ENCODE data around the gene PPM1H.
A peak's percentile ranks its signal among the peaks of the same experiment; 100 is the strongest.
"Not testable (repeated sequence)": the region's sequence is repeated elsewhere in the genome, so short reads cannot be mapped to it uniquely, and the experiment has no call there.

PPM1H gene

DNA sequence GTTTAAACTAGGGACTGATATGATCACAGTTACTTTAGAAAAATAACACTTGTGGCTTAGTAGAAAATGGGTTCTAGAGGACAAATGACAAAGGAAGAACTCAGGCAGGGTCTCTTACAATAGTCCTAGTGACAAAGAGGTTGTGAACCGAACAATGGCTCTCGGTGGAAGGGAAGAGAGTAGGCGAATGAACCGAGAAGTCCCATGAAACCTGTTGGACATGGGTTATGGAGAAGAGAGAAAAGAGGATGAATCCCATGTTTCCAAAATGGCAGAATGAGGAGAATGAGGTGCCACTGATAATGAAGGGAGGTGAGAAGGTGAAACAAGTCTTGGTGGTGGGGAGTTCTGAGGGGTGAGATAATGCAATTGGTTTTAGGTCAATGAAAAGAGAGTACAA is 94.1 kb downstream of the PPM1H start:
- no peak for DNase-seq (ENCODE audit: low read depth in 1 of 2, low spot score in 1 of 2)

DNA sequence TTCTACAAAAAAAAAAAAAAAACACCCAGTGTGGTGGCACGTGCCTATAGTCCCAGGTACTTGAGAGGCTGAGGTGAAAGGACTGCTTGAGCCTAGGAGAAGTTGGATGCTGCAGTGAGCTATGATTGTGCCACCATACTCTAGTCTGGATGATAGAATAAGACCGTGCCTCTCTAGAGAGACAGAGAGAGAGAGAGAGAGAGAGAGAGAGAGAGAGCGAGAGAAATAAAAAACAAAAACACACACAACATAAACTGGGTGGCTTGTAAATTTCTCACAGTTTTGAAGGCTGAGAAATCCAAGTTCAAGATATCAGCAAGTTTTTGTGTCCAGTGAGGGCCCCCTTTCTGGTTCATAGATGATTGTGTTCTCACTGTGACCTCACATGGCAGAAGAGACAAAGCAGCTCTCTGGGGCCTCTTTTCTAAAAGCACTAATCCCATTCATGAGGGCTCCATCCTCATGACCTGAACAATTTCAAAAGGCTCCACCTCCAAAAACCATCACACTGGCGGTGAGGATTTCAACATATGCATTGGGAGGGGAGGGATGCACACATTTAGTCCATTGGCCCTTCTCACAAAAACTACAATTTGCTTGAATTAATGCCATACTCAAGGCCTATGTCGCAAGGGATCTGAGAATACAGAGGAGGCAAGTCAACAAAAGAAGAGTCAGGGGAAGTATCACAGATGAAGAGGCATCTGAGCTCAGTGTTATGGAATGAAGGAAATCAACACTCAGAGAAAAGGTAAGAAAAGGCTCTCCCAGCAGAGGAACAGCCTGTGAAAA is 94.9 kb downstream of the PPM1H start:
- no peak for DNase-seq (ENCODE audit: low read depth in 1 of 2, low spot score in 1 of 2)

DNA sequence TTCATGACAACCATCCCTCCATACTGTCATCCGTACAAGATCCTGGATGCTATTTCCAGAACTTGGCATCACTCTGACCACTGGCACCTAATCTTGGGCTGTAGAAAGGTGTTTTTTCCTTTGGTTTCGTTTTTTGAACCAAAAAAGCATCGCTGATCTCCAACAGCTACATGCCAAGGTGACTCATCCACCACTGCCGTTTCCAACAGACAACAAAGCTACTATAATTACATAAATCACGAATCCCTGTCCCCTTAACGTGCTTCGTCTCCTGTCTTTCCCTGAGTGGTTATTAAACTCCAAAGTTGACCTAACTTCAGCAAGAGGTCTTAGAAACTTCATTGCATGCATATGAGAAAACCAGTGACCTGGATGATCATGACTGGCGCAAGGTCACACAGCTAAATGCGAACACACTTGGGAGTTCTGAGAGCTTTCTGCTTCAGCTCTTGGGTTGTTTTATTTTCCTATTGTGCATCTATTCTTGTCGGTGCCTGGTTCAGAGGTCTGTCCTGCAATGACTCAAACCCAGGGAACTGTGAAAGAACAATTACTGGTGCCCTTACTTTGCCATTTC is 99.9 kb downstream of the PPM1H start:
- DNase-seq (ENCODE audit: low read depth in 1 of 2, low spot score in 1 of 2): no peak

DNA sequence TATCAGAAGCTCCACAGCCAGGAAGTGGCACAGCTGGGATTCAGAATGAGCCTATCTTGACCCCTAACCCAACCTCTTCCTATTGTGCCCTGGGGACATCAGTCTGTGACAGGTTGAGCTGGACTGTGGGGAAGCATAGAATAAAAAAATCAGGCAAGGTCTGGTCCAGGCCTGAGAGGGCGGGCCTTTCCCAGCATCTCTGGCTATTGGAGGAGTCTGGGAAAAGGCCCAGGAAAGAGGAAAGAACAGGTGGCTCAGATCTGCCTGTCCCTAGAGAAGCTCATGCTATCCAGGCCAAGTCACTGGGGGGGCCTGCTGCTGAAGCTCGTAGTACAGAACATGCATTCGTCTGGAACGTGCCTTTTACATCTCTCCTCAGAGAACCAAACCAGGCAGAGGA is 100.5 kb downstream of the PPM1H start:
- DNase-seq (ENCODE audit: low read depth in 1 of 2, low spot score in 1 of 2): no peak

DNA sequence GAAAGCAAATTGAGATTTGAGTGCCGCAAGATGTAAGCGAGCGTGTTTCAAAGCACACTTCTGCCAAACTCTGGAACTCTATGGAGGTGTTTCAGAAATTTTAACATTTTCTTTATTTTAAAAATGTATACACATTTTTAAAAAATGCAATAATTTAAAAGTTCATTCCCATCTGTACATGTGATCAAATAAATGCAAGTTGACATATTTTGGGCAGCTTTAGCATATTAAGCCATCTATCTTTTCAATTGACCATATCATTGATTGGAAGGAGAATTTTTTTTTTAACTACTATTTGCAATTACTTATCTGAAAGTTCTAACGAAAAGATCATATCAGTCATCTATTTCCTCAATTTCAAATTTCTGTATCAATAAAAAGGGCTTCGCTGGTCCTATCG is 101.3 kb downstream of the PPM1H start:
- DNase-seq (ENCODE audit: low read depth in 1 of 2, low spot score in 1 of 2): no peak

DNA sequence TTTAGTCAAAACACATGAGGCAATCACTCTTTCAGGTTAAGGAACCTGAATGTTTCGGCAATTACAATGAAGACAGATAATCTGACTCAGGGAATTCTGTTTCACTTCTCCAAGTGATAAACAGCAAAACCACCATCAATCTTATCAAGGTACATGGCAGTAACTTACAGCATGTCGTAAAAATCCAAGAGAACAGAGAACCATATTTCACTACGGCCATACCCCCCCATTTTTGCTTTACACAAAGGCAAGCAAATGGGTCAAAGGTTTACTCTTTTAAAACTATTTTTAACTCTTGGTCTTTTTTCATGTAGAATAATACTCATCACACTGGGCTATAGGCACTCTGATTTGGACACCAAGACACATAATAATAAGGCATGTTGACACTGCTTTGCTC is 102.4 kb downstream of the PPM1H start:
- no peak for DNase-seq (ENCODE audit: low read depth in 1 of 2, low spot score in 1 of 2)

DNA sequence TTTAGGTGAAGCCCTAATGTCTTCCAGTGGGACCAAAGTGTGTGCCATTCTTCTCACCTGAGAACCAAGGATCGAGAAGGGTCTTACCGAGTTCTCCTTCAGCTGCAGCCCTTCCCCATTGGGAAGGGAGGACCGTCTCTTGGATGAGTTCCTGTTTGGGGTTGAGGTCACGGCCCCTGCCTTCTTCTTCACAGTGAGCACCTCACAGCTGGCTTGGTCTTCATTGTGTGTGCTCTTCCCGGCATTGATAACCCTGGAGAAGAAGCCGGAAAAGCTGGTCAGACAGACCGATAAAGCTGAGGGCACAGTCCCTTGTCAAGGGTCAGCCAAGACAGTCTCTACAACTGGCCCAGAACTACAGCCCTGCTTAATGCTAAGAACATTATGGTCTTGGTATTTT is 102.9 kb downstream of the PPM1H start:
- DNase-seq (ENCODE audit: low read depth in 1 of 2, low spot score in 1 of 2): no peak

DNA sequence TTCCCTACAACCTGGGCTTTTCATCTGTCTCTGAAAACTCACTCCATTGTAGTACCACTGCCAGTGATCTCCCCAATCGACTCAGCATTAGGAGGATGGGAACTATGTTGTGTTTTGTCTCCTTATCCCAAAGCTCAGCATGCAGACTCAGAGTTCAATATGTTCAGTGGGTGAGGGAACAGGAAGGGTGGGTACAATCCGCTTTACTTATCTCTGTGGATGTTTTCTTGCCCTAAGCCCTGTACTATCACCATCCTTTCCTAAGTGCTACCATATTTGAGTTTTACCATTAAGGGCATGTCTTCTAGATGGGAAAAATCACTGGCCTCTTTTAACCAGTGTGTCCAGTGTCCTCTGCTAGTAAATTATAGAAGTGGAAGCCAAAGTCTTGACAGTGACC is 107.1 kb downstream of the PPM1H start:
- DNase-seq (ENCODE audit: low read depth in 1 of 2, low spot score in 1 of 2): no peak

DNA sequence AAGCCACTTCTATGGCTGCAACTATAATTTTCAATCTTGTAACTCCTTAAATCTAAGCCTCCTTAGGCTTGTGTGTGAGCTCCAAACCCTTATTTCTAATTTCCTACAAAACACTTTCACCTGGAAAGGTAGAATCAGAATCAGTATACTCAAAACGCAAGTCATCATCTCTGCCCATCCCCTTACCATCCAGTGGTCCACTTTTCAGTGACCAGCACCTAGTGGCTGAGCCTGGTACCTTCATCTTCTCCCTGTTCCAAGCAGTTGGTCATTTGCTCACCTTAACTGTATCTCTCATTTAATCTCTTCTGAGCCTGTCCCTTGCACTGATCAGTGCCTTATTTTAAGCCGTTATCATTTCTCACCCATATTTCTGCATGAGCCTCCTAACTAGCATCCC is 107.9 kb downstream of the PPM1H start:
- no peak for DNase-seq (ENCODE audit: low read depth in 1 of 2, low spot score in 1 of 2)

DNA sequence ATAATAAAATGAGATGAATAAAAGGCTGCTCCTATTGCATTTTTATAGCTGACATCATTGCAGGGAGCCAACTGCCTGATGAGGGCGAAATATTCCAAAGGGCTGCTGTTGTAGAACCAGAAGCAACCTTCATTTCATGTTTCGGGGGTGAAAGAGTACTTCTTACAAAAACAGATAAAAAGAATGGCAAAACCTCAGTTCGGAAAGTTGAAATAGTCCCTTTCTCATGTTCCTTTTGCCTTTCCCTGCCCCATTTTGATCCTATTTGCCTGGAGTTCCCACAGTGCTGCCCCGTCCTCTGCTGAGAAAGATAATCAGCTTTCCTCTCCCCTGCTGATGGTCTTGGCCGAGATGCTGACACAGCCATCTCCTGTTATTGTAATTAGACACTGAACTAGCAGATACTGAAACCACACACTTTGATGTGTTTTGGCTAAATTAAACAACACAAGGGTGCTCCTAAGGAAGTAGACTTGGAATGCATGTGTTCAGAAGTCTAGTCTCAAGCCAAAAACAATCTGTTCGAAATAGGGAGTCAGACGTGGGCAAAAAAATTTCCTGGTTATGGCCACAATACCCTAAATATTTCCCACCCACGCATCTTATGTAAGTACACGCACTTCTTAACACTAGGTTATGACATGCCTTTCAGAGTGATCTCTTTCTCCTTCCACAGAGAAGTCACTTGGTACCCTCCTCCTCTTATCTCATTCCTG is 117.2 kb downstream of the PPM1H start:
- no peak for DNase-seq (ENCODE audit: low read depth in 1 of 2, low spot score in 1 of 2)

DNA sequence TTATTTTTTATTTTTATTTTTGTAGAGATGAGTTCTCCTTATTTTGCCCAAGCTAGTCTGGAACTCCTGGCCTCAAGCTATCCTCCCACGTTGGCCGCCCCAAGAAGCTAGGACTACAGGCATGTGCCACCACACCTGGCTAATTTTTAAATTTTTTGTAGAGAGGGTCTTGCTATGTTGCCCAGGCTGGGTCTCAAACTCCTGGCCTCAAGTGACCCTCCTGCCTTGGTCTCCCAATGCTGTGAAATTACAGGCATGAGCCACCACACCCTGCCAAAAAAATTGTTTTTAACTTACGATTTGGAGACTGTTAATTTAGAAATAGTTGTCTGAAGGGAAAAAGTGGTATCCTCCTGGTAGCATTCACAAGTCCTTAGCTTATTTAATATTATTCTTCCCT is 120.7 kb downstream of the PPM1H start:
- DNase-seq (ENCODE audit: low read depth in 1 of 2, low spot score in 1 of 2): no peak

DNA sequence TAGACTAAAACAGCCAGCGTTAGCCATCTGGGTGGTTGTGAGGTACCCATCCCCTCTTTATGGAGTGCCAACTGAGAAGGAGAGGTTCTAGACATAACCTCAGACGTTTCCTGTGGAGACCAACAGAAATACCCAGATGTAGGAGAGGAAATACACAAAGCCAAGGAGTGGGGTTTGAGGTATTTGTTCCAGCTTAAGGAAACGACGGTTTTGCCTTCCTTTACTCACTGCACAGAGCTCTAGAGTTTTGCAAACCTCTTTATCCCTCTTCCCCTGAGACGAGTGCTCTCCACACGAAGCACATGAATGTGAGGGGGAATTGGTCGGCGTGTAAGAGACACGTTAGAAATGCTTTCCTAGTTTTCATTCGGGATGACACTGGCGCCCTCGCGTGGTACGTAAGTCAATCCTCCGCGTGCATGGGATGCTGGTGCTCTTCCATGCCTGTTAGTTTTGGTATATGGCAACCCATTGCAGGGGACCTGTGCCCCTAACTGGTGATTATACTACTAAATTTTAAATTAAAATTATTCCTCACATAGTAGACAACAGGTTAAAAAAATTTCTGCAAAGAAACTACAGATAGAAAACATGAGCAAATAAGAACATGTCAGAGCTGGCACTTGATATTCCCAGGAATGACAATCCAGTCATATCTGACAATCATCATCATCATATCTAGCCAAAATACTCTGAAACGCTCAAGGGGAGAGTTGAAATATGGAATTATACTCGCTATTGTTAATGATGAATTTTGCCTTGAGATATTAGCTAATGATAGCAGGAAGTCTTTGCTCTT is 121.7 kb downstream of the PPM1H start:
- peak in 1 of 2 donors; percentile 17 for DNase-seq (ENCODE audit: low read depth in 1 of 2, low spot score in 1 of 2)

DNA sequence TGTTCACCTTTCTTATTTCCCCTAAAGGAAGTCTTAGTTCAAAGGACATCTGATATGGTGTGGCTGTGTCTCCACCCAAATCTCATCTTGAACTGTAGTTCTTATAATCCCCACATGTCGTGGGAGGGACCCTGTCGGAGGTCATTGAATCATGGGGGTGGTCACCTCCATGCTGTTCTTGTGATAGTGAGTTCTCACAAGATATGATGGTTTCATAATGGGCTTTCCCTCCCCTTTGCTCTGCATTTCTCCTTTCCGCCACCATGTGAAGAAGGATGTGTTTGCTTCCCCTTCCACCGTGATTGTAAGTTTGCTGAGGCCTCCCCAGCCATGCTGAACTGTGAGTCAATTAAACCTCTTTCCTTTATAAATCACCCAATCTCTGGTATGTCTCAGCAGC is 123.5 kb downstream of the PPM1H start:
- DNase-seq (ENCODE audit: low read depth in 1 of 2, low spot score in 1 of 2): not testable (repeated sequence)

DNA sequence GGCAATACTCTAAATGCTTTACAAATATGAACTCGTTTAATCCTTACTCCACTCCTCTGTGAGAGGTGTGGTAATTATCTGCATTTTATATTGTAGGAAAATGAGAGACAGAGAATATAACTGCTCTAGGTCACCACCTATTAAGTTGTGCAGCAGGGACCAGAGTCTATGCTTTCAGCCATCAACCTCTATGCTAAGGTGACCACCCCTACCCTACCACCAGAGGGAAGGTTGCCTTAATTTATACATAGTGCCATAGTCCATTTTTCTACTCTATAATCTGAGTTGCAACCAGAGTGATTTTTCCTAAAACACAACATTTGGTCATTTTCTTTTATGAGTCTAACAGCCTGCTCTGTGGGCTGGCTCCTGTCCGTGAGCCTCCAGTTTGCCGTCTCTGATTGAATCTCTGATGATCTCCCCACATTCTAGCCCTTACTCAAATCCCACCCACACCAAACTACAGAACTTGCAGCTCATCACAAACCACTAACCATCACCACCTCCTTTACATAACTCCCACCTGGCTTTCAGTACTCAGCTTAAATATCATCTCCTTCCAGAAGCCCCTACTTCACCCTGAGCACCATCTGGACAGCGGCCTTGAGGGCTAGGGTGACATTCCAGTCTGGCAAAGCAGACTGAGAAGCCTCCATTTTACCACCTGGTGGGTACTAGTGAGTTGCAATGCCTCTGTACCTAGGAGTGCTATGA is 126.6 kb downstream of the PPM1H start:
- DNase-seq (ENCODE audit: low read depth in 1 of 2, low spot score in 1 of 2): no peak

DNA sequence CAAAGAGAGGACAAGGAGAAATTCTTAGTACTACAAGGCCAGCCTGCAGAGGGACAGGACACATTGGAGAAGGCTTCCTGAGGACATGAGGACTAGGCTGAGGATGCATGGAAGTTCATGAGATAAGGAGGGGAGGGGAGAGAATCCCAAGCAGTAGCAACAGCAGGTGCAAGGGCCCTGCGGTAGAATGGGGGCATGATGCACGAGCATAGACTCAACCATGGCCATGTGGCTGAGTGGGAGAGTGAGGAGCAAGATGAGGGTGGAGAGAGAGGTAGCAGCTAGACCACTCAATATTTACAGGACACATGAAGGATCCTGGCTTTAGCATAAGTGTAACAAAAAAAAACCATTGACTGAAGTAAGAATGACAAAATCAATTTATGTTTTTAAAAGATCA is 128.1 kb downstream of the PPM1H start:
- no peak for DNase-seq (ENCODE audit: low read depth in 1 of 2, low spot score in 1 of 2)

DNA sequence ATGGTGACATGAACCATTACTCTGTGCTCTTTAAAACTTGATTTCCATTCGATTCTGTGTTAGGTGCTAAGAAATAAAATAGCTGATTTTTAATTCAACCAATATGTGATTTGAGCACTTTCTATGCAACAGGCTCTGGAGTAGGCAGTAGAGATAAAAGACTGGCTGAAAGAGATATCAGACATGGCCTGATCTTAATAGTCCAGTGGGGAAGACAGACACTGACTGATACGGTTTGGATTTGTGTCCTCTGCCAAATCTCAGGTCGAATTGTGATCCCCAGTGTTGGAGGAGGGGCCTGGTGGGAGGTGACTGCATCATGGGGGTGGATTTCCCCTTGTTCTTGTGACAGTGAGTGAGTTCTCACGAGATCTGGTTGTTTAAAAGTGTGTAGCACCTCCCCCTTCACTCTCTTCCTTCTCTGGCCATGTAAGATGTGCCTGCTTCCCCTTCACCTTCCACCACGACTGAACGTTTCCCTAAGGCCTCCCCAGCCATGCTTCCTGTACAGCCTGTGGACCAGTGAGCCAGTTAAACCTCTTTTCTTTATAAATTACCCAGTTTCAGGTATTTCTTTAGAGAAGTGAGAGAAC is 128.6 kb downstream of the PPM1H start:
- DNase-seq (ENCODE audit: low read depth in 1 of 2, low spot score in 1 of 2): no peak

DNA sequence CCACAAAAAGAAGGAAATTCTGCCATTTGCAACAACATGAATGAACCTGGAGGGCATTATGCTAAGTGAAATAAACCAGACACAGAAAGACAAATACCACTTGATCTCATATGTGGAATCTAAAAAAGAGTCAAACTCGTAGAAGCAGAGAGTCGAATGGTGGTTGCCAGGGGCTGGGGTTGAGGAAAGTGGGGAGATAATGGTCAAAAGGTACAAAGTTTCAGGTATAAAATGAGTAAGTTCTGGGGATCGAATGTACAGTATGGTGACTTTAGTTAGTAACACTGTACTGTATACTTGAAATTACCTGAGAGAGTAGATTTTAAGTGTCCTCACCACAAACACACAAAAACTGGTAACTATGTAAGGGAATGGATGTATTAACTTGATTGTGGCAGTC is 129.4 kb downstream of the PPM1H start:
- no peak for DNase-seq (ENCODE audit: low read depth in 1 of 2, low spot score in 1 of 2)

DNA sequence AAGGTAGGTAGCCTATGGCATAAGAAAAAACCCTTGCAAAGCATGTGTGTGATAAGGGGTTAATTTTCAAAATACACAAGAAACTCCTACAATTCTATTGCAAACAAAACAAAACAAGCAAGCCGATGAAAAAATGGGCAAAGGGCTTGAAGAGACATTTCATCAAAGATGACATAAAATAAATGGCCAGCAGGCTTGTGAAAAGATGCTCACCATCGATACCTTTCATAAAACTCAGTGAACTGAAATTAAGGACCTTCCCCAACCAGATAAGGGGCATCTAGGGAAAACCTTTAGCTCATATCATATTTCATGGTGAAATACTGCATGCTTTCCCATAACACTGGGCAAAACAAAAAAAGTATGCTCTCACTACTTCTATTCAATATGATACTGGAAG is 131.2 kb downstream of the PPM1H start:
- DNase-seq (ENCODE audit: low read depth in 1 of 2, low spot score in 1 of 2): no peak

DNA sequence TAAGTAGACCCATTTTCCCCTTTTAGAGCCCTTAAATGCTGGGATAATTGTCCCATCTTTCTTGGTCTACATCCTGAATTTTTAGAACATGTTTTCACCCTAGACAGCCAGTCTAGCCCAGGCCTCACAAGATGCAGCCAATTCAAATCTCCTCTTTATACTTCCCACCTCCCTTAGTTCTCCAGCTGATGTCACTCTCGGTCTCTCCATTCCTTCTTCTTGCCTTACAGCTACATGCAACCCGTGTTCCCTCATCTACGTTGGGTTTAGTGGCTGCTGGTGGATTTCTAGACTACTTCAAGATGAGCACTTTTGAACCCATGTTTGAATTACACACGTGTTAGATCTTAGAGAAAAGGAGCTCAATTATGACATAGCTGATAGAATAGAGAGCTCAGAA is 132.0 kb downstream of the PPM1H start:
- DNase-seq (ENCODE audit: low read depth in 1 of 2, low spot score in 1 of 2): no peak

DNA sequence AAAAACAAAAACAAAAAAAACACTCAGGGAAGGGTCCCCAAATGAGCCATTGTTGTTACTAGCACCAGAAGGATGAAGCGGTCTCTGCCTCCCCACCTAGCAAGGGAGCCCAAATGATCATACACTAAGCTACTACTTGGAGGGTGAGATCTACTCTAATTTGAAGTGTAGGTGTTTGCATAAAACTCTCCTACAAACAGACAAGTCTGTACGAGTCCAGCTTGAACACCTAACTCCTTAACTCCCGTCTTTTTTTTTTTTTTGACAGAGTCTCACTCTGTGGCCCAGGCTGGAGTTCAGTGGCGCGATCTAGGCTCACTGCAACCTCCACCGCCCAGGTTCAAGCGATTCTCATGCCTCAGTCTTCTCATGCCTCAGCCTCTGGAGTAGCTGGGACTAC is 132.6 kb downstream of the PPM1H start:
- no peak for DNase-seq (ENCODE audit: low read depth in 1 of 2, low spot score in 1 of 2)

DNA sequence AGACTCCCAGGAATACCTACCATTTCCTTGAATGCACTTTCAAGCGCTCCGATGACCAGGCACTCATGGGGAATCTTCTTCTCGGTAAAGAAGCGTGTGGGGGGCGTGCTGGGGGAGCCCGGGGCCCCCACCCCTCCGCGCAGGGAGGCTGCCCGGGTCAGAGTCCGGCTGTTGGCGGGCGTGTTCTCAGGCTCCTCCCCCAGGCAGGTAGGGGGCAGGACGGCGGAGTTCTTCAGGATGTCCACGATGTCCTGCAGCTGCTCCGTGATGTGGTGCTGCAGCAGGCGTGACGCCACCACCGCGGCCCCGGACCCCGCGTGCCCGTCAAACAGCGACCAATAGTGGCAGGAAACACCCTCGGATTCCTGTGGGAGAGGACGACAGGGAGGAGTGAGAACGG is 133.2 kb downstream of the PPM1H start:
- no peak for DNase-seq (ENCODE audit: low read depth in 1 of 2, low spot score in 1 of 2)

Measured in activated CD4-positive, alpha-beta T cell treated with anti-CD3 and anti-CD28 coated beads, Interleukin-2, amount 50 U/mL, for 24 hours (primary cell).